Femur (tissue), 1 donor: Measurements from ENCODE around the gene GULP1.
"Not testable (repeated sequence)": the region's sequence is repeated elsewhere in the genome, so short reads cannot be mapped to it uniquely, and the experiment has no call there.

ENCODE experiments used
- DNase-seq: peaks from one replicate; pipeline ENCODE4 v3.0.0-alpha.2; 2017

GULP1 gene

GRCh38 chr2:188569431-188570165 is 277.9 kb downstream of the GULP1 start:
- DNase-seq: no peak

- DNase-seq: no peak
Observed at GRCh38 chr2:188570370-188570769, 278.7 kb downstream of the GULP1 start.

GRCh38 chr2:188571543-188572303 is 280.0 kb downstream of the GULP1 start:
- DNase-seq: no peak

- DNase-seq: no peak
Observed at GRCh38 chr2:188572592-188572991, 280.9 kb downstream of the GULP1 start.

GRCh38 chr2:188573453-188573852 is 281.8 kb downstream of the GULP1 start:
- no peak for DNase-seq

- DNase-seq: no peak
Observed at GRCh38 chr2:188576006-188576405, 284.3 kb downstream of the GULP1 start.

- DNase-seq: no peak
Observed at GRCh38 chr2:188576651-188577050, 285.0 kb downstream of the GULP1 start.

GRCh38 chr2:188577231-188577630 is 285.6 kb downstream of the GULP1 start:
- no peak for DNase-seq

GRCh38 chr2:188580738-188581137 is 289.1 kb downstream of the GULP1 start:
- DNase-seq: no peak

- DNase-seq: no peak
Observed at GRCh38 chr2:188582211-188582610, 290.5 kb downstream of the GULP1 start.

- DNase-seq: no peak
Observed at GRCh38 chr2:188588235-188588634, 296.6 kb downstream of the GULP1 start.

GRCh38 chr2:188596054-188596453 is 304.4 kb downstream of the GULP1 start:
- DNase-seq: no peak

GRCh38 chr2:188598551-188598950 is 306.9 kb downstream of the GULP1 start:
- peak; percentile 29 for DNase-seq

- no peak for DNase-seq
Observed at GRCh38 chr2:188599140-188599539, 307.5 kb downstream of the GULP1 start.

- no peak for DNase-seq
Observed at GRCh38 chr2:188600536-188601210, 309.0 kb downstream of the GULP1 start.

GRCh38 chr2:188601391-188601790 is 309.7 kb downstream of the GULP1 start:
- DNase-seq: no peak

- DNase-seq: no peak
Observed at GRCh38 chr2:188601927-188602326, 310.3 kb downstream of the GULP1 start.

- DNase-seq: no peak
Observed at GRCh38 chr2:188604579-188604978, 312.9 kb downstream of the GULP1 start.

GRCh38 chr2:188605609-188606584 is 314.2 kb downstream of the GULP1 start:
- not testable (repeated sequence) for DNase-seq

- DNase-seq: not testable (repeated sequence)
Observed at GRCh38 chr2:188606596-188606995, 314.9 kb downstream of the GULP1 start.

GRCh38 chr2:188607501-188607900 is 315.8 kb downstream of the GULP1 start:
- DNase-seq: peak; percentile 59

- DNase-seq: no peak
Observed at GRCh38 chr2:188609321-188610049, 317.8 kb downstream of the GULP1 start.
